Stimulated activated naive CD8-positive, alpha-beta T cell treated with anti-CD3 and anti-CD28 coated beads, Interleukin-15, amount 100 ng/mL, for 72 hours (primary cell): ENCODE measurements around the gene RNF152.

Experiments
- ATAC-seq: fragments of 150-1000 bp; cut with Tn5 transposase; 2 replicates; pipeline ENCODE4 v1.10.0; 2021; ENCODE audit warnings: mild to moderate bottlenecking, moderate library complexity
- DNase-seq, 2 donors: peaks; one replicate each; pipeline ENCODE4 v3.0.0; 2021 to 2022
- H3K27ac Mint-ChIP-seq, 2 donors: one replicate each; pipeline ENCODE4 v1.8.0; 2022; ENCODE audit warnings: mild to moderate bottlenecking in 2 of 2, mixed read lengths in 2 of 2, moderate library complexity in 2 of 2
- H3K27me3 Mint-ChIP-seq: one replicate; pipeline ENCODE4 v1.8.0; 2022; ENCODE audit warnings: mixed read lengths
- H3K4me1 Mint-ChIP-seq: one replicate; pipeline ENCODE4 v1.8.0; 2022; ENCODE audit warnings: mild to moderate bottlenecking, mixed read lengths
- H3K4me3 Mint-ChIP-seq, 2 donors: one replicate each; pipeline ENCODE4 v1.8.0; 2022; ENCODE audit warnings: mild to moderate bottlenecking in 2 of 2, mixed read lengths in 2 of 2, moderate library complexity in 1 of 2
- H3K9me3 Mint-ChIP-seq, 2 donors: one replicate each; pipeline ENCODE4 v1.8.0; 2022; ENCODE audit warnings: mixed read lengths in 2 of 2

The RNF152 gene

DNA sequence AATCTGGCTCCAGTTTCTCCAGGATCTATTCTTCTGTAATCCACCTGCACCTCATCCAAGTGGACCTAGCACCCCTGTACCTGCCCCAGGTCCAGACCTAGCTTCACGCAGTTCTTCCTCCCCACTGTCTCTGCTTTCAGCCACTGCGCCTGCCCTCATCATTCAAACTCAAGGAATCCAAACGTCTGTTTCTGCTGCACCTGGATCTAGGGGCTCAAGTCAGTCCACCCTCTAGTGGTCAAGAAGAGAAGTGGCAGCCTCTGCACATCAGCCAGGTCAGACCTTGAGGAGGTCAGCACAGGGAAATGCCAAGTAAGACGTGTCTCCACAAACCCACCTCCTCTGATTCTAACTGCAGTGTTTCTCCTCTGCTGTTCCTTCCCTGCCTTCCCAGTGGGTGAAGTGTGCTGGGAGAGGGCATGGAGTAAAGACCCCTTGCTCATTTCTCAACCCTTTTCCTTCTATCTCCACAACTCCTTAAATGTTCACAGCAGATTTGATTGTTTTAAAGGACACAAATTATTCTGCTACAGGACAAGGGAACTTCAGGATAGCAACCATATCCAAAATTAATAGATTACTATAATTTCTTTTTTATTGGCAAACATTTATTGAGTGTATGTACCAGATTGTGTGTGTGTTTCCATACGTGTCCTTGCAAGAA lies 8.6 kb upstream of the RNF152 start:
- no peaks in the 10 kb centered on the region for H3K9me3 Mint-ChIP-seq
- peak; percentile 87 for ATAC-seq
- no peak overlapping the region for H3K27ac Mint-ChIP-seq
- H3K27me3 Mint-ChIP-seq = peaks cover 55% of the 10 kb centered on the region
- H3K4me3 Mint-ChIP-seq = no peak overlapping the region
- peak; percentile 30 to 39 for DNase-seq
- no peaks in the 10 kb centered on the region for H3K4me1 Mint-ChIP-seq

GRCh38 chr18:61900504-61901281 lies 7.9 kb upstream of the RNF152 start:
- H3K9me3 Mint-ChIP-seq = no peaks in the 10 kb centered on the region
- no peak overlapping the region for H3K27ac Mint-ChIP-seq
- no peaks in the 10 kb centered on the region for H3K4me1 Mint-ChIP-seq
- ATAC-seq (peak; percentile 27), DNase-seq (no peak)
- peaks cover 52% of the 10 kb centered on the region for H3K27me3 Mint-ChIP-seq
- no peak overlapping the region for H3K4me3 Mint-ChIP-seq

DNA sequence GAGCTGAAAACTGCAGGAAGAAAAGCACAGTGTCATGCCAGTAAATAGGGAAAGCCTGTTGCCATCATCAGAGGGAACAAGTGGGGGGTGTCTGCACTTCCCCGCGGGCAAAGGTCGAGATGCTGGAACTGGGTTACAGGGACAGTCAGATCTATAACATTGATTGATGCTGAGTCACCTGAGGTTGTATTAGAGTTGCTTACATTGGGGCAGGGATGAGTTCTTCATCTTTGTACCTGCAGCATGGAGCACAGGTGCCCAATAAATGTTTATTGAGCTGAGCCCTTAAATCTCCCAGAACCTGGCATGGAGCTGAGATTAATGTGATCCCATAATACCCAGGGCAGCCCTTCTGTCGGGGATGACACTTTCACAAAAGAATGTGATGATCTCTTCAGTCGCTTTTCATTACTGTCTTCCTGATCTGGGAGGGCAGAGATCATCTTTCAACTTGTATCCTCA lies 5.9 kb upstream of the RNF152 start:
- no peak overlapping the region for H3K4me3 Mint-ChIP-seq
- H3K4me1 Mint-ChIP-seq = peaks cover 11% of the 10 kb centered on the region
- no peaks in the 10 kb centered on the region for H3K9me3 Mint-ChIP-seq
- no peak for DNase-seq
- H3K27ac Mint-ChIP-seq = no peak overlapping the region
- H3K27me3 Mint-ChIP-seq = peaks cover 58% of the 10 kb centered on the region
- ATAC-seq = no peak

GRCh38 chr18:61896757-61897156 lies 4.0 kb upstream of the RNF152 start:
- Mint-ChIP-seq H3K4me1 (peaks cover 23% of the 10 kb centered on the region), H3K4me3 (no peak overlapping the region), H3K9me3 (no peaks in the 10 kb centered on the region), H3K27ac (no peak overlapping the region), H3K27me3 (peaks cover 62% of the 10 kb centered on the region)
- DNase-seq (no peak), ATAC-seq (no peak)

DNA sequence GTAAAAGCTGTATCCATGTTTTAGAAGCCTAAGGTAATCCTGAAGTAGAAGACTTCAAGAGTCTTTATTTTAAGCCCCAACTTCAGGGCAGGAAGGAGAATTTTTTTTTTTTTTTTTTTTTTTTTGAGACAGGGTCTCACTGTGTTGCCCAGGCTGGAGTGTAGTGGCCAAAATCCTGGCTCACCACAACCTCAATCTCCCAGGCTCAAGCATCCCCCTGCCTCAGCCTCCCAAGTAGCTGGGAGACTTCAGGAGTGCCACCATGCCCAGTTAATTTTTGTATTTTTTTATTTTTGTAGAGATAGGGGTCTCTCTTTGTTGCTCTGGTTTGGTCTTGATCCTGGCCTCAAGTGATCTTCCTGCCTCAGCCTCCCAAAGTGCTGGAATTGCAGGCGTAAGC lies 3.3 kb upstream of the RNF152 start:
- Mint-ChIP-seq H3K27me3 (peaks cover 66% of the 10 kb centered on the region), H3K4me1 (peaks cover 23% of the 10 kb centered on the region), H3K4me3 (no peak overlapping the region), H3K9me3 (no peaks in the 10 kb centered on the region), H3K27ac (no peak overlapping the region)
- DNase-seq = no peak
- ATAC-seq = no peak

DNA sequence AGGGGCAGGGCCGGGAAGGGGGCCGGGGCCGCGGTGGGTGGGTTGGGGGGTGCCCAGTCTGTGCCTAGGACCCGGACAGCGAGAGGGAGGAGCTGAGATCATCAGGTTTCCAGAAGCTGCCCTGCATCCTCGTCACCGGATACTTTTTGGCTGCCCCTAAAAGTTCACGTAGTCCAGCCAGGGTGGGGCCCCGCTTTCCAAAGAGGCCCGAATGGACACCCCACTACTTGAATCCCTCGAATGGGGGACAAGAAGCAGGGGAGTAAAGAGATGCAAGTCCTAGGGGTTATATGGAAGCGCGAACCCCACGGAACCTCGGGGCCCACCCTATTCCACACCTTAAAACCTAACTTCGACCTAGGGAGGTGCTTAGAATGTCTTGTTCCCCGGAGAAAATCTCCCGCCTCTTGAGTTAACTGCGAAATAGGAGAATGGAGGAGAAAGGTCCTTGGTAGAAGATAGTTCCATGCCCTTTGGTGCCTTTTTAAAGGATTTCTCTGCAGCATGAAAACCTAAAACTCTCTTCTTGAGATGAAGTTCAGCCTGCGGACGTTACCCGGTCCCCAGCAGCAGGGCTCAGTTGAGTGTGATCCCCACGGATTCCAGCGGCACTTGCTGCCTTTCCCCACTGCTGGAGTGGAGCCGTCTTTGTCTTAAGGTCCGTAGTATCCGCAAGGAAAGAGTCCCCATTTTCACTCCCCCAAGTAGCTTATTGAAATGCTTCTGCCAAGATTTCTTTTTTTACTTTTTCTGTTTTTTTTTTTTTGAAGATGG lies 2.1 kb upstream of the RNF152 start:
- Mint-ChIP-seq H3K9me3 (no peaks in the 10 kb centered on the region), H3K27me3 (peaks cover 60% of the 10 kb centered on the region), H3K4me1 (peaks cover 23% of the 10 kb centered on the region), H3K4me3 (peak overlapping the region; percentile 82 to 93), H3K27ac (no peak overlapping the region)
- ATAC-seq (no peak), DNase-seq (peak in 1 of 2 donors; percentile 7)

- ATAC-seq (peak; percentile 83), DNase-seq (peak; percentile 59 to 62)
- Mint-ChIP-seq H3K27ac (no peak overlapping the region), H3K9me3 (no peaks in the 10 kb centered on the region), H3K4me3 (peak overlapping the region; percentile 82 to 93), H3K27me3 (peaks cover 60% of the 10 kb centered on the region), H3K4me1 (peaks cover 23% of the 10 kb centered on the region)
Measured at GRCh38 chr18:61893971-61894750, 1.4 kb upstream of the RNF152 start.

- Mint-ChIP-seq H3K27ac (peak overlapping the region in 1 of 2 donors; percentile 87), H3K4me1 (peaks cover 23% of the 10 kb centered on the region), H3K4me3 (peak overlapping the region; percentile 82 to 93), H3K9me3 (no peaks in the 10 kb centered on the region), H3K27me3 (peaks cover 55% of the 10 kb centered on the region)
- ATAC-seq (peak; percentile 65), DNase-seq (peak; percentile 20 to 31)
Measured at GRCh38 chr18:61893309-61893970, 633 bp upstream of the RNF152 start.

GRCh38 chr18:61891894-61892293 lies 913 bp downstream of the RNF152 start:
- no peak for DNase-seq
- Mint-ChIP-seq H3K27me3 (peaks cover 43% of the 10 kb centered on the region), H3K4me1 (peaks cover 29% of the 10 kb centered on the region), H3K27ac (no peak overlapping the region), H3K9me3 (no peaks in the 10 kb centered on the region), H3K4me3 (no peak overlapping the region)
- no peak for ATAC-seq

DNA sequence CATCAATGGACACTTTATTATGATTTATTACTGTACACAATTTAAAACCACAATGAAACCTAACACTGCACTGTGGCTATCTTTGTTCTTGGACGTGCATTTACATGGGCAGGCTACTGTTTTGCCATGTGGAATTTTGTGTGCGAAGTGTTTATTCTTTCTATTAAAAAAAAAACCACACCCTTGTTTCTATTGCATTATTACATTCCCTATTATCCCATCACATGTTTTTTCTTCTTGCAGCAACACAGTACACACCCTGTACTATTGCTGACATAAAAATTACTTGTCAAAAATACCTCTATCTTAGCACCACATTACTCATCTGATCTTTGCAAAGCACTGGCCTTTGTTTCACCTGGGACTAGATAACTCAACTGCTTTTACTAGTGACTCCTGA lies 1.5 kb downstream of the RNF152 start:
- no peak for DNase-seq
- no peaks in the 10 kb centered on the region for H3K9me3 Mint-ChIP-seq
- no peak for ATAC-seq
- H3K27ac Mint-ChIP-seq = no peak overlapping the region
- H3K4me1 Mint-ChIP-seq = peaks cover 29% of the 10 kb centered on the region
- peaks cover 41% of the 10 kb centered on the region for H3K27me3 Mint-ChIP-seq
- H3K4me3 Mint-ChIP-seq = no peak overlapping the region

DNA sequence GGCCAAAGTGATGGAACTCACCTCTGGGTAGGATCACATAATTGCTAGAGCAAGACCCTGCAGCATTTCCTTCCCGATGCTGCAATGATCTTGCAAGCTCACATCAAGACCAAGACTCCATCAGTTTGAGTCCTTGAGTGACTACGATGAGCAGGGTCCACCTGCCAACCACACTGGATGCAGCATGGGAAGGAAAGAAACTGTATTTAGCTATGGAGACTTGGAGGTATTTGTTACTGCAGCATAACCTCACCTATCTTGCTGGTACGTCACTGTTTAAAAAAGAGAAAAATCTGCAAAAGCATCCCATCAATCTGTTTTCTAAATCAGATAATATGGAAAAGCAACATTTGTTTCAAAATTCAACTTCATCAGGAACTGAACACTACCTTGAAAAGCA lies 2.5 kb downstream of the RNF152 start:
- DNase-seq = no peak
- Mint-ChIP-seq H3K4me1 (peaks cover 29% of the 10 kb centered on the region), H3K27me3 (peaks cover 41% of the 10 kb centered on the region), H3K27ac (no peak overlapping the region), H3K9me3 (no peaks in the 10 kb centered on the region), H3K4me3 (no peak overlapping the region)
- no peak for ATAC-seq

DNA sequence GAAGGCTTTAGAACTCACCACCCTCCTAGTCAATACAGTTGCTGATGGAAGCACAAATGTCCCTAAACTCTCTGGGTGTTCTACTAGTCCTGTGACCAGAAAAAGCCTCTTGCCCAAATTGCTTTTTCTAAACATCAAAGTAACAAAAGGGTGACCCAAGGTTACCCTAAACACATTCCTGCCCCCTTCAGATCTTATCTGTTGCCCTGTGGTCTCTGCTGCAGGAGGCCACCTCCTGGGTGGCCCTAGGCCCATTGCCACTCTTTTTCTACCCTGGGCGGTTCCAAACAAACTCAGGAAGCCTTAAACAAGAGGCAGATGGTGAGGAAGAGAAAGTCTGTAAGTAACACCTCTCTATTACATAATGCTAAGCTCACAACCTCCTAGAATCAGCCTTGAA lies 3.3 kb downstream of the RNF152 start:
- ATAC-seq = no peak
- Mint-ChIP-seq H3K9me3 (no peaks in the 10 kb centered on the region), H3K27ac (no peak overlapping the region), H3K4me1 (peaks cover 23% of the 10 kb centered on the region), H3K27me3 (peaks cover 41% of the 10 kb centered on the region), H3K4me3 (no peak overlapping the region)
- DNase-seq = no peak

GRCh38 chr18:61888622-61889021 lies 4.2 kb downstream of the RNF152 start:
- Mint-ChIP-seq H3K4me1 (peaks cover 18% of the 10 kb centered on the region), H3K27ac (no peak overlapping the region), H3K9me3 (no peaks in the 10 kb centered on the region), H3K4me3 (no peak overlapping the region), H3K27me3 (peaks cover 35% of the 10 kb centered on the region)
- DNase-seq (no peak), ATAC-seq (no peak)

DNA sequence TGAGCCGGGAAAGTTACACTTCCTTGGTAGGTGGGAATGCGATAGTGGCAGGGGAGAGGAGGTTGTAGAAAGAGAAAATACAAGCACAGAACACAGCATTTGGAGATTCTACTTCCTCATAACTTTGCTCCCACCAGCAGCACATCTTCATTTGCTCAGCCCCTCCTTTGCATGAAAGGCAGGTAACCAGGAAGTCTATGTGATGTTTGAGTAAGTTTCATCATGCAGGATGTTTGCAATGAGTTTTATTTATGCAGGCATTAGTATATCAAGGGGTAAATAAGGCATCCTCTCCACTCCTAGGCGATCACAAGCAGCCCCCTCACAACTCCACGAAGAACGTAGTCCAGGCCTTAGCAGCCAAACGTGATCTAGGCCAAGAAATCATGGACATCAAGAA lies 5.0 kb downstream of the RNF152 start:
- ATAC-seq (no peak), DNase-seq (no peak)
- H3K4me1 Mint-ChIP-seq = peaks cover 10% of the 10 kb centered on the region
- H3K9me3 Mint-ChIP-seq = no peaks in the 10 kb centered on the region
- peaks cover 27% of the 10 kb centered on the region for H3K27me3 Mint-ChIP-seq
- H3K27ac Mint-ChIP-seq = no peak overlapping the region
- H3K4me3 Mint-ChIP-seq = no peak overlapping the region

DNA sequence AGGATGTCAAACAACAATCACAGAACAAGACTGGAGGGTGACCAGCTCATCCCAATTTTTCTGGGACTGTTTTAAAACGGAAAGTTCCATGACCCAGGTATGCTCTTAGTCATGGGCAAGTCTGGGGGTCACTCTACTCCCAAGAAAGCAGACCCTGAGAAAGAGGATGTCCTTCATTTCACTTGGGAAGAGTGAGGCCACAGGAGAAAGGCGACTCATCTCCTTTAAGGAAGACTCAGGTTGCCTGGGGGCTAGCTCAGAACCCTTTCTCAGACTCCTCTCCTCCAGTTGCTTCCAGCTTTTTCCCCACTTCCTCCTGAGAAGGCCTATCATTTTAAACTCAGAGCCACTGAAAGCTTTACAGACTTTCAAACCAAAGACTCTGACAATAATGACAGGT lies 9.3 kb downstream of the RNF152 start:
- Mint-ChIP-seq H3K4me3 (no peak overlapping the region), H3K27ac (no peak overlapping the region), H3K9me3 (no peaks in the 10 kb centered on the region), H3K4me1 (peaks cover 5% of the 10 kb centered on the region), H3K27me3 (peaks cover 16% of the 10 kb centered on the region)
- no peak for ATAC-seq
- no peak for DNase-seq
